Measurements from ENCODE around the gene CRPPA. TPM values are rescaled to one million over a fixed set of nuclear protein-coding genes. Genes with fewer than 3 reads are reported as not detected.

Gene CRPPA
- total and polyA plus RNA-seq, 8 donors: 2.1 to 4.2 (median 3.3) TPM

- ATAC-seq (no peak), DNase-seq (no peak)
- no peaks in the 10 kb centered on the region for H3K27me3 ChIP-seq
- no peak overlapping the region for H3K27ac ChIP-seq
- no peak overlapping the region for H3K4me3 ChIP-seq
- H3K36me3 ChIP-seq: no peaks in the 10 kb centered on the region
- no peak for TF ChIP-seq CTCF (IDR thresholded peaks at IDR 0.05)
- H3K4me1 ChIP-seq: no peaks in the 10 kb centered on the region
- intact Hi-C loops (cut with DNase I): no loop called here
- no peaks in the 10 kb centered on the region for H3K9me3 ChIP-seq
Measured at GRCh38 chr7:16411391-16411790, 9.9 kb downstream of the CRPPA start.

GRCh38 chr7:16409777-16410176 lies 11.6 kb downstream of the CRPPA start:
- H3K4me1 ChIP-seq: no peaks in the 10 kb centered on the region
- DNase-seq (no peak), ATAC-seq (peak; percentile 25)
- no peaks in the 10 kb centered on the region for H3K36me3 ChIP-seq
- H3K4me3 ChIP-seq: no peak overlapping the region
- H3K9me3 ChIP-seq: no peaks in the 10 kb centered on the region
- TF ChIP-seq CTCF (IDR thresholded peaks at IDR 0.05): no peak
- intact Hi-C loops (cut with DNase I): no loop called here
- no peaks in the 10 kb centered on the region for H3K27me3 ChIP-seq
- H3K27ac ChIP-seq: no peak overlapping the region

- TF ChIP-seq CTCF (IDR thresholded peaks at IDR 0.05): no peak
- Histone ChIP-seq H3K36me3 (no peaks in the 10 kb centered on the region), H3K9me3 (peaks cover 0 to 21% of the 10 kb centered on the region in 2 donors), H3K4me1 (no peaks in the 10 kb centered on the region), H3K27me3 (no peaks in the 10 kb centered on the region), H3K27ac (no peak overlapping the region), H3K4me3 (no peak overlapping the region)
- intact Hi-C loops (cut with DNase I): no loop called here
- DNase-seq (no peak), ATAC-seq (no peak)
Measured at GRCh38 chr7:16404636-16405035, 16.7 kb downstream of the CRPPA start.

- Histone ChIP-seq H3K36me3 (no peaks in the 10 kb centered on the region), H3K27me3 (no peaks in the 10 kb centered on the region), H3K4me3 (no peak overlapping the region), H3K27ac (no peak overlapping the region), H3K9me3 (peaks cover 0 to 29% of the 10 kb centered on the region in 2 donors), H3K4me1 (no peaks in the 10 kb centered on the region)
- ATAC-seq (no peak), DNase-seq (no peak)
- no peak for TF ChIP-seq CTCF (IDR thresholded peaks at IDR 0.05)
- intact Hi-C loops (cut with DNase I): no loop called here
Measured at GRCh38 chr7:16403475-16403874, 17.9 kb downstream of the CRPPA start.

GRCh38 chr7:16402940-16403339 lies 18.4 kb downstream of the CRPPA start:
- Histone ChIP-seq H3K4me3 (no peak overlapping the region), H3K27ac (no peak overlapping the region), H3K9me3 (peaks cover 0 to 35% of the 10 kb centered on the region in 2 donors), H3K4me1 (no peaks in the 10 kb centered on the region), H3K36me3 (no peaks in the 10 kb centered on the region), H3K27me3 (no peaks in the 10 kb centered on the region)
- no peak for TF ChIP-seq CTCF (IDR thresholded peaks at IDR 0.05)
- intact Hi-C loops (cut with DNase I): no loop called here
- no peak for DNase-seq
- no peak for ATAC-seq

Data from left lung (tissue), 10 donors.